Measurements from ENCODE around the gene CHSY1. TPM values are rescaled to one million over a fixed set of nuclear protein-coding genes. Genes with fewer than 3 reads are reported as not detected.

Gene CHSY1
- total RNA-seq, 1 donor from 2014 or later: 23.3 TPM

DNA sequence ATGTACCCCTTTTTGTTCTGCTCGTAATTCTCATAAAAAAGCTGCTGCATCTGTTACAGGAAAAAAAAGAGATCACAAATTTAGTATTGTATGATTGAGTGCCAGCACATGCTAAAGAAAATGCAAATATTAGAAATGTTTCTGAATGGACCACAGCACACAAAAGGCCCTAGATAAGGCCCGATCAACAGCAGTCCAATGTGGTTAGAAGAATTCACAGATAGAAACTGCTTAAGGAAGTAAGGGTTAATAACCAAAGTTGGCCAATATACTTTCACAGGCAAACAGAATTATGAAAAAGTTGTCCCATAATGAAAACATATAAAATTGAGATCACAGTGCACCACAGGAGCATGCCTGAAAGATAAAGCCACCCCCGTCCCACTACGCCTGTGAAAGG, 72.9 kb downstream of the CHSY1 start:
- H3K27ac Mint-ChIP-seq: no peak overlapping the region
- no peak overlapping the region for H3K9ac ChIP-seq

DNA sequence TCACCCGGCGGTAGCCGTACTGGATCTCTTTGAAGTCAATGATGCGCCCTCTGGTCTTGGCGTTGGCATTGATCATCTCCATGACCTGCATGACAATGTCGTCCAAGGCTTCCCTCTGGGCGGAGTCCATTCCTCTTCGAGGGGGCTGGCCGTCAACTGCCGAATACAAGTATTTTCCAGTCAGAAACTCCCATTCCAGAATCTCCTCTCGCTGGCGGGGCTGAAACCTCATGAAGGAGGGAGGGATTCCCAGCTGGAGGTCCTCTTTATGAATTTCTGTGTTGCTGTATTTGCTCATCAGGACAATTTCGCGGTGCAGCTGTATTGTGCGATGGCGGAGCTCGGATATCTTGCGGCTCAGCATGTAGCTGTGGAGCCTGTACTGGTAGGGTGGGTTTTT, 73.4 kb downstream of the CHSY1 start:
- Histone ChIP-seq H3K9me3 (ENCODE audit: low read depth) (no peaks in the 10 kb centered on the region), H3K4me3 (no peak overlapping the region), H3K9ac (no peak overlapping the region), H2AFZ (replicated peaks) (no peak overlapping the region), H3K4me1 (peaks cover under 1% of the 10 kb centered on the region), H3K27ac (no peak overlapping the region), H4K20me1 (ENCODE audit: low read depth) (peaks cover 5% of the 10 kb centered on the region), H3K27me3 (no peaks in the 10 kb centered on the region), H3K36me3 (no peaks in the 10 kb centered on the region), H3K4me2 (no peak overlapping the region), H3F3A (ENCODE audit: low read depth) (no peaks in the 10 kb centered on the region), H3K79me2 (ENCODE audit: low read depth) (peaks cover 21% of the 10 kb centered on the region)
- Mint-ChIP-seq H3K4me3 (no peak overlapping the region), H3K27ac (no peak overlapping the region), H3K4me1 (peaks cover 16% of the 10 kb centered on the region), H3K36me3 (peaks cover 84% of the 10 kb centered on the region), H3K9me3 (peaks cover 12% of the 10 kb centered on the region), H3K27me3 (ENCODE audit: insufficient read depth, low read depth) (peaks cover 2% of the 10 kb centered on the region)
- DNase-seq (ENCODE audit: low spot score): no peak
- TF ChIP-seq CTCF (IDR thresholded peaks at IDR 0.05) (no peak), EZH2 (IDR thresholded peaks at IDR 0.05) (no peak), EZH2phosphoT487 (IDR thresholded peaks at IDR 0.05) (no peak)

More for the DNA sequence above, 72.9 kb downstream of the CHSY1 start:
- no peak overlapping the region for H3K27ac ChIP-seq
- no peaks in the 10 kb centered on the region for H3K9me3 ChIP-seq (ENCODE audit: low read depth)
- DNase-seq (ENCODE audit: low spot score): no peak
- peaks cover 11% of the 10 kb centered on the region for H3K4me1 Mint-ChIP-seq
- H3K27me3 Mint-ChIP-seq (ENCODE audit: insufficient read depth, low read depth): peaks cover 2% of the 10 kb centered on the region
- no peaks in the 10 kb centered on the region for H3K4me1 ChIP-seq
- H3K4me2 ChIP-seq: no peak overlapping the region
- no peaks in the 10 kb centered on the region for H3K27me3 ChIP-seq
- no peaks in the 10 kb centered on the region for H3F3A ChIP-seq (ENCODE audit: low read depth)
- H4K20me1 ChIP-seq (ENCODE audit: low read depth): peaks cover 9% of the 10 kb centered on the region
- peaks cover 12% of the 10 kb centered on the region for H3K9me3 Mint-ChIP-seq
- no peak overlapping the region for H3K4me3 ChIP-seq
- peaks cover 86% of the 10 kb centered on the region for H3K36me3 Mint-ChIP-seq
- H3K4me3 Mint-ChIP-seq: no peak overlapping the region
- H3K79me2 ChIP-seq (ENCODE audit: low read depth): peaks cover 26% of the 10 kb centered on the region
- H3K36me3 ChIP-seq: no peaks in the 10 kb centered on the region
- H2AFZ ChIP-seq (replicated peaks): no peak overlapping the region
- no peak for TF ChIP-seq EZH2 (IDR thresholded peaks at IDR 0.05)
- no peak for TF ChIP-seq EZH2phosphoT487 (IDR thresholded peaks at IDR 0.05)
- TF ChIP-seq CTCF (IDR thresholded peaks at IDR 0.05): no peak

GRCh38 chr15:101177866-101178265, 74.0 kb downstream of the CHSY1 start:
- H3K9me3 Mint-ChIP-seq: peaks cover 12% of the 10 kb centered on the region
- H3K4me3 Mint-ChIP-seq: no peak overlapping the region
- no peak overlapping the region for H3K27ac Mint-ChIP-seq
- Histone ChIP-seq H3K9me3 (ENCODE audit: low read depth) (no peaks in the 10 kb centered on the region), H3K27ac (no peak overlapping the region), H4K20me1 (ENCODE audit: low read depth) (peaks cover 4% of the 10 kb centered on the region), H3K4me3 (no peak overlapping the region), H3K27me3 (no peaks in the 10 kb centered on the region), H3K36me3 (no peaks in the 10 kb centered on the region), H3K4me2 (no peak overlapping the region), H3F3A (ENCODE audit: low read depth) (no peaks in the 10 kb centered on the region), H3K79me2 (ENCODE audit: low read depth) (peaks cover 16% of the 10 kb centered on the region), H2AFZ (replicated peaks) (no peak overlapping the region), H3K4me1 (peaks cover 7% of the 10 kb centered on the region), H3K9ac (no peak overlapping the region)
- DNase-seq (ENCODE audit: low spot score): no peak
- TF ChIP-seq CTCF (IDR thresholded peaks at IDR 0.05): no peak
- TF ChIP-seq EZH2phosphoT487 (IDR thresholded peaks at IDR 0.05): no peak
- TF ChIP-seq EZH2 (IDR thresholded peaks at IDR 0.05): no peak
- H3K27me3 Mint-ChIP-seq (ENCODE audit: insufficient read depth, low read depth): peaks cover 2% of the 10 kb centered on the region
- peaks cover 81% of the 10 kb centered on the region for H3K36me3 Mint-ChIP-seq
- peaks cover 21% of the 10 kb centered on the region for H3K4me1 Mint-ChIP-seq

Measured in neural progenitor cell (in vitro differentiated cells).